Endometrial microvascular endothelial cells (primary cell): ENCODE data around the gene TP53BP1. TPM values are rescaled to one million over a fixed set of nuclear protein-coding genes. Genes with fewer than 3 reads are reported as not detected.
"Not testable (repeated sequence)": the region's sequence is repeated elsewhere in the genome, so short reads cannot be mapped to it uniquely, and the experiment has no call there.

Source experiments
- in situ Hi-C: cut with HindIII; loops from 2 replicates; pipeline ENCODE4 v1.10.0; 2017; ENCODE audit warnings: low sequenced_read_pairs, low pct_unique_long_range_greater_than_20kb; ENCODE audit errors: inconsistent ontology term
- total RNA-seq: library from RNA; depleted of rRNA; stranded (reverse); fragments of >200 nt; gene quantifications from one replicate; pipeline ENCODE4 v1.2.3, GENCODE V29; 2015; ENCODE audit errors: inconsistent ontology term

Gene TP53BP1
- total RNA-seq, 1 donor from 2014 or later = 41.0 TPM

DNA sequence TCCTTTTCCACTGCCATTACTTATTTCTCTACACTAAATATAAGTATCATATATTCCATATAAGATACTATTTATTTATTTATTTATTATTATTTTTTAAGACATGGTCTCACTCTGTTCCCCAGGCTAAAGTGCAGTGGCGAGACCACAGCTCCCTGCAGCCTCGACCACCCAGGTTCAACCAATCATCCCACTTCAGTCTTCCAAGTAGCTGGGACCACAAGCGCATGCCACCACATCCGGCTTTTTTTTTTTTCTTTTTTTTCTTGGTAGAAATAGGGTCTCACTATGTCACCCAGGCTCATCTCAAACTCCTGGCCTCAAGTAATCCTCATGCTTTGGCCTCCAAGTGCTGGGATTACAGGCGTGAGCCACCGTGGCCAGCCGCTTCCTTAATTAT, 56.6 kb downstream of the TP53BP1 start:
- in situ Hi-C loops = no loop called here

DNA sequence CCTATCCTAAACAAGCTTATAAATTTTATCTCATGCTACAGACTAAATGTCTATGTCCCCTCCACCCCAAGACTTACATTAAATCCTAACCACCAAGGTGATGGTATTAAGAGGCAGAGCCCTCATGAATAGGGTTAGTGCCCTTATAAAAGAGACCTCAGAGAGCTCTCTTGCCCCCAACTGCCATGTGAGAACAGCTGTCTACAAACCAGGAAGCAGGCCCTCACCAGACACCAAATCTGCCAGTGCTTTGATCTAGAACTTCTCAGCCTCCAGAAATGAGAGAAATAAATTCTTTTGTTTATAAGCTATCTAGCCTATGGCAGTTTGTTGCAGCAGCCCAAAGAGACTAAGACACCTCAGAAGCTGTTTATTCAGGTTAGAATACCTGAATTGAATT, 58.5 kb downstream of the TP53BP1 start:
- in situ Hi-C loops = no loop called here

DNA sequence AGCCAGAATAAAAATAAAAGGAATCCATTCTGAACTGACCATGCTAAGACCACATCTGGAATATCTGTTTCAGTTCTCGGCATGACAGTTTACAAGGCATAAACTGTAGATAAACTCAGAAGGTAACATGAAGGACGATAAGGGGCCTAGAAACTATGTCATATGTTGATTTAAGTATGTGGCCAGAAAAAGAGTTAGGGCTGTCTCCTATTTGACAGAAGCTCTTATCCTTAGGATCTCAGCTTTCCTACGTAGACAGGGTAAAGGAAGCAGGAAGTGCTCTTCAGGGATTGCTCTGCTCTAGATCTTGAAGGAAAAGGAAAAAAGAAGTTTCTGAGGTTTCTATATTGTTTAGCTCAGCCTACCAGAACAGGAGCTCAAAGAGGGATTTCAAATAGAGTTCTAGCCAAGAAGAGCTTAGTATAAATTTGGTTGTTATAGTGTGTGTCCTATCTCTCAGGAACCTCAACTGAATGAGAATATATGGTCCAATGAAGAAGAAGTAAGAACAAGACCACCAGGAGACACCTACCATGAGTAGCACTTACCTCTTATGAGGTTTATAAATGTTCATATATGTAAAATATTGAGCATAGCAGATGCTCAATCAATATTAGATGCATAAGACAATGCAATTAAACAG, 59.2 kb downstream of the TP53BP1 start:
- in situ Hi-C loops = no loop called here

DNA sequence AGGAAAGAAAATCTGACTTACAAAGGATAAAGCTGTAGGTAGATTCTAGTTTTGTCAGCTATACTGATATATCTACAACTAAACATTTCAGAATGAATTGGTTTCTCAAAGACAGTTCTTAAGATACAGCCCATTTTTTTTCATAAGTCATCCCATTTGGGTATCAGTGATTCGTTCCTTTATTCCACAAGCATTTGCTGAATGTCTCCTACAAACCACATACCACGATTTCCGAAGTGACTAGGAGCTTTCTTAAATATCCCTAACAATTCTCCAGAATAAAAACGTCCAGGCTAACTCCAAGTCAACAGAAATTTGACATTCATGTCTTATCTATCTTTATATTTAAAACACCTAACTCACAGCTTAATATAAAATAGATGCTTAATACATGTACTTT, 59.8 kb downstream of the TP53BP1 start:
- in situ Hi-C loops = no loop called here

DNA sequence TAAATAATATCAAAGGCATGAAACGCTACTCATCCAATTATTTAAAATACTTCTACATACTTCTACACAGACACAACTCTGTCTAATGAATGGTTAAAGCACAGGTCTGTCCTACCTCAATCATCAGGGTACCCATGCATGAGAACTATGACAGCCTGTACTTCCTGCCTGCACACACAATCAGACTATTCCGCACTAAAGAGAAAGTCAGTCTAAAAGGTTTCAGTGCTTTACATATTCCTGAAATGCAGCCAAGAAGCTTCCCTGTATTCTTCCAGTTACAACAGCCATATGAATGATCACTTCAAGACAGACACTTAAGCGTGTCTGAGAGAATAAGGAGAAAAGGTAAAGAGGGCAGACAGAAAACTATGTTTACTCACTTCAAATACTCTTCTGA, 63.3 kb downstream of the TP53BP1 start:
- in situ Hi-C loops = no loop called here

DNA sequence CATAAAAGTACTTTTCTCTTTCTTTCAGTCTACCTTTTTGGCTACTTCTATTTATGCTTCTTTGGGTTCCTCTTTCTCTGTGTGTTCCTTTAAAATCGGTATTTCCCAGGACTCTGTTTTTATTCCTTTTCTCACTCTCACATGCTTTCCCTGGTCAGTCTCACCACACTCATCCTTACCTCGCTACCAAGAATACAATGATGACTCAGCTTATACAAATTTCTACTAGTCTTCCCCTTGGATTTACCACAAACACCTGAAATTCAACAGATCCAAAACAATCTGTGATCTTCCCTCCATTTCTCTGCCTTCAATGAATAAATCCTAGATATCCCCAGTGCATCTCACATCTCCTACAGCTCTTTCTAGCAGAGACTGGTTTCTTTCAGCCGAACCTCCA, 69.2 kb downstream of the TP53BP1 start:
- in situ Hi-C loops = no loop called here

DNA sequence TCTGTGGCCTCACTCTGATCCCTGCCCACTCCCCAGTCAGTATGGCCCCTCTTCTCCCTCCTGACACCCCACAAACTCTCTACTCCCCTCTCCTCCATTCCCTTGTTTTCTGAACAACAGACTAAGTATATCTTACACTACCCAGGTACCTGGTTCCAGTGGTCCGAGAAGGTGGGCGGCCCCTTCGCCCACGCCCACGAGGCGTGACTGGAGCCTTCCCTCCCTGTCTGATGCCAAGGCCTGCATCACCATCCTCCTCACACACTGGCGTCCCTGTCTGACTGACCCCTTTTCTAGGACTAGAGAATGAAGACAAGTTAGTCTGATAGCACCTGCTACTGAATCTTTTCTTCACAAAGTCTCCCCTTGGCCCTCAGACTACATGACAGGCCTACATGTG, 72.1 kb downstream of the TP53BP1 start:
- in situ Hi-C loops = no loop called here

DNA sequence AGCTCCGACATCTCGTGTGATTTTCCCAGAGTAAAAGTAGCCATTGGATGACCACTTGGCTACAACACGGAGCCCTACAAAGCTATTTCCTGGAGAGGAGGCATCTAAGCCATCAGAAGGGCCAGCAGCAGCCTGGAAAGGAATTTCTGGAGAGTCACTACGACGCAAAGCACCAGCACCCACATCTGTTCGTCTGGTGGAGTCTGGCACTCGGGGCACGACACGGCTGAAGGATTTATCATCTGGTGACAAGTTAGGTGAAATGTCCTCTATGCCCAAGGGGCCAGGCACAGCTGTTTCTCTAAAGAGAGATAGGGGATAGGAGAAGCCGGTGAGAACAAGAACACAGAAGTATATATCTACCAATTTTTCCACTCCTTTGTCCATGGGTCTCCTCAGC, 72.5 kb downstream of the TP53BP1 start:
- in situ Hi-C loops = no loop called here

DNA sequence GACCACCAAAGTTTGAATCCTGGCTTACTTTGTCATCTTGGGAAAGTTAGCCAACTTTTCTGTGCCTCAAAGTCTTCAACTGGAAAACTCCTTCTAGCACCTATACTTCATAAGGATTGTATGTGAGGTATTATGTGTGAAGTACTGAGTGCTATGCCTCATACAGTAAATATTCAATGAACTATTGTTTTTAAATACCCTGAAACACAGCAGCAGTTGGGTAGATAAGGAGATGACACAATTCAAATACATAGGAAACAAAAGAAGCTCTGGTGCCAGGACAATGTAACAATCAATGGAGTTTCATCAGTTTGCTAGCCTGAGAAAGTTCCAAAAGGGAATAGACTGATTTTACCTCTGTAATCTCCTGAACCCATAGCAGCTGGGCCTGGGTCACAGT, 78.8 kb downstream of the TP53BP1 start:
- in situ Hi-C loops = no loop called here

DNA sequence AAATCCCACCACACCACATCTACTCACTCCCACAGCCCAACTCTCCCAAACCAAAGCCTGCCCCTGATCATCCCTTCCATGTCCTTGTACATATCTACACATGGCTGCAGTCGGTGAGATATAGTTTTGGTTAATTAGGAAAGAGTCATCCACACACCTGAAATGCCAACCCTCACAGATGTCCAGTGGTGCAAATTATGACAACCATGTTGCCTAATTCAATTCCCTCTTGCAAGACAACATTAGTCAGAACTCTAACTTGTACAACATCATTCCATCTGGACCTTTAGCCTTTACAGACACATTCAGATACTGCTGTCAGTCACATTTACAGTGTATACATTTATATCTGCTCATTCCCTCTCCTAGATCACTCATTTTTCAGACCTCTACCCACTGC, 80.9 kb downstream of the TP53BP1 start:
- in situ Hi-C loops = no loop called here

DNA sequence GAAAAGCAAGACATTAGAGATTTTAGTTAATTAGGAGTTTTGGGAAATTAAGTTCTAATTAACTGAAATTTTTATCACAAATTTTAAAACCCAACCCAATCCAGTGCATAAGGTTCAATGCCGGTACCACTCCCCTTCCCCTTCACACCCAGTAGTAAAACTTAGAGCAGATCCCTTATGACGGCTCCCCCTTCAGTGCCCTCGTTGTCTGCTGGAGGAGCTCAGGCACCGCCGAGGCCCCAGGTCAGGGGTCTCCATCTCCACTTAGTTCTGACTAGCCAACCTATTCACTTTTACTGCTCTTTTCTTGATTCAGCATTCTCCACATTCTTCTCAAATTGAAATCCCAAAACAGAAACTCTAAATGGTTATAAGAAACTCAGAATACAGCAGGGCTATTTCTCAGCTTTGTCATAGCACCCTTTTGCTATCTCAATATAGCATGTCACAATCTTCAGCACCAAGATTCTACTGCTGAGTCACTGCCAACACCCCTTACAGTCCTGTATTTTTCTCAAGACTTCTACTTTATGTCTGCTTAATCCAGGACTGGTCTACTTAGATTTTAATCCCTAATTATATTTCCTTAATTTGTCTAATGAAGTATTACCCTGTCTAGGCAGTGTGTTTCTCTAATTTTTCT, 82.3 kb downstream of the TP53BP1 start:
- in situ Hi-C loops = no loop called here

DNA sequence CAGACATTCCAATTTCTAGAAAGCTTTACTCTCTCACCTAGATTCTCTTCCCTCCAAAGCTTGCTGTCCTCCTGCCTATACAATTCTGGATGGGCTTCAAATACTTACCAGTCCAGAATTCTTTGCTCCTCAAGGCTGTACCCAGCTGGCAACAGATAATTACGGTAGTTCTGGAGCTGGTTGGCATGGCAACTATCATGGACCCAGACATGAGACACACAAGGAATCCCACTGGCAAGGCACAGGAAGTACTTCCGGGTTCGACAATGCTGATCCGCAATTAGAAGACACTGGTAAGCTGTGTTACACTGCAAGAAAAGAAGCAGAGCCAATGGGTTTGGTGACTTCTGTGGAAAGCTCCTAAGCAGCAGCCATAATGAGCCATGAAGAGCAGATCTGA, 84.2 kb downstream of the TP53BP1 start:
- in situ Hi-C loops = no loop called here

DNA sequence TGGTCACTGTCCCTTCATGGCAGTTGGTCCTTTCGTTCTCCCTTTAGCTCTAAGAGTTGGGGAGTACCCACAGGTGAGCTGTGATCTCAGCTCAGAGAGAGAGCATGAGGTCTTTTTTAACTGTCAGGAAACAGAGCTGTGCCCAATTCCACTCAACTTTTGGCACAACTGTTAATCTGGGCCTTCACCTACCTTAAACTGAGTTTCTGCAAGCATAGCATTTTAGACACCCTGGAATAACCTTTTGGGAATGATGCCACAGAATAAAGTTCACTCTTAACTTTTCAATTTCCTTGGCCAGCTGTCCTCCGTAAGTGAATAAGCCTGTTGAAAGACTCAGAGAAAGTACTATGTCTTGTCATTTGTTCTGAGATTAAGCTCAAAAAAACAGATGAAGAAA, 86.1 kb downstream of the TP53BP1 start:
- in situ Hi-C loops = no loop called here

DNA sequence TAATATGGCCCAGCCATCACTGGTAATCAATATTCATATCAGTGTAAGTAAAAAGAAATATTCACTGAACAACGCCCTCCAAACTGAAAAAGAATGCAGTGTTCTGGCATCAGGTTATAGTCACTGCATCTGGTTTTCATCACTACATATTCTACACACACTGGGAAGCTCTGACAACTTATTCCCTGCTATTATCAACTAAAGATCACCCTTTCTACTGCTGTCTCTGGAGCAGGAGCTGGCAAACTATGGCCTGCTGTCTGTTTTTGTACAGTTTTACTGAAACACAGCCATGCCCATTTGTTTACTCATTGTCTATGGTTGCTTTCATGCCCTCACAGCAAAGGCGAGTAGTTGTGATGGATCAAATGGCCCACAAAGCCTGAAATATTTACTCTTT, 86.8 kb downstream of the TP53BP1 start:
- in situ Hi-C loops = no loop called here

DNA sequence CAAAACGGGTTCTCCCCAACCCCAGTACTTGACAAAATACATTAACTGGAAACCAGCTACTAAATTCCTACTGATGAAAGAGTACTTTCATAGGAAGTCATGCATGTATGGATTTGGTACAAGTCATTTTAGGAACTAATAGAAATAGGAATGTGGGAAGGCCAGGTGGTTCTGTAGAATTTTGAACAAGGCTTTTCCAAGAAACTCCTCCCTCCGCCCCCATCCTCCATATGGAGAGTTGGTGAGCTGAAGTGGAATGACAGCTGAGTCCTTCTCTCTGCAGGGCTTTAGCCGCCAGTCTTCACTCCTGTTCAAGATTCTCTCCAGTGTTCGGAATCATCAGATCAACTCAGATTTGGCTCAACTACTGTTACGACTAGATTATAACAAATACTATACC, 88.8 kb downstream of the TP53BP1 start:
- in situ Hi-C loops = no loop called here

DNA sequence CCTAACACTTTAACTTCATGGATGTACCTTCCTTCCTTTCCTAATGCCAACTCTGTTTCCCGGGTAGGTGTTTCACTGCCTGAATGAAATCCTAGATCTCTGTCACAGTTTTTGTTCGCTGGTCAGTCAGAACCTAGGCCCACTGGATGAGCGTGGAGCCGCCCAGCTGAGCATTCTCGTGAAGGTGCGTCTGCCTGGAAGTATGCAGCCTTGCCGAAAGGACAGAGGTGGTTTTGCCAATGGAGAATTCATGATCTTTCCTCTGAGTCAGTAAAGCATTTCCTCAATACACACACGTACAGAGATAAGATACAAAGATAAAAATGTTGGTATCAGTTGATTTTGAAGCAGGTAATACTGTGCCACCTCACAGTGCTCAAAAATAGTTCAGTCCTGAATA, 89.3 kb downstream of the TP53BP1 start:
- in situ Hi-C loops = no loop called here

DNA sequence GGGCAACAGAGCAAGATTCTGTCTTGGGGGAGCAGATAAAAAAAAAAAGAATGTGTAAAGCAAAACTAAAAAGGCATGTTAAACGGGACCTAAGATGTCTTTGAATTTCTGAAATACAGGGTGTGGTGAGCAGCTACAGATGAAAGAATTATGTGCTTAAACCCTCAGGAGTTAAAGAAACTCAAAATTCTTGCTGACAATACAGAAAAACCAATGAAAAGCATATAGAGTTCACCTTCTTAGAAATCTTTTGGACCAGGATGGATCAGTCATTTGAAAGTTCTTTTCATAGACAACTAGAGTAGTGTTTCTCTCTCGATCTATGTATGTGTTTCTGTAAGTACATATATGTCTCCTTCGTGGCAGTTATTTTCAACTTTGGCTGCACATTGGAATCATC, 90.7 kb downstream of the TP53BP1 start:
- in situ Hi-C loops = no loop called here

DNA sequence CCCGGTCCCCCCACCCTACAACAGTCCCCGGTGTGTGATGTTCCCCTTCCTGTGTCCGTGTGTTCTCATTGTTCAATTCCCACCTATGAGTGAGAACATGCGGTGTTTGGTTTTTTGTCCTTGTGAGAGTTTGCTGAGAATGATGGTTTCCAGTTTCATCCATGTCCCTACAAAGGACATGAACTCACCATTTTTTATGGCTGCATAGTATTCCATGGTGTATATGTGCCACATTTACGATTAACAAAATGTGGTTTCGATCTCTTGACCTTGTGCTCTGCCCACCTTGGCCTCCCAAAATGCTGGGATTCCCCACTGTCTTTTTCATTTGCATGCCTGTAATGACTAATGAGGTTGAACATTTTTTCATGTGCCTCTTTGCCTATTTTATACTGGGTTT, 99.4 kb downstream of the TP53BP1 start:
- in situ Hi-C loops = not testable (repeated sequence)

DNA sequence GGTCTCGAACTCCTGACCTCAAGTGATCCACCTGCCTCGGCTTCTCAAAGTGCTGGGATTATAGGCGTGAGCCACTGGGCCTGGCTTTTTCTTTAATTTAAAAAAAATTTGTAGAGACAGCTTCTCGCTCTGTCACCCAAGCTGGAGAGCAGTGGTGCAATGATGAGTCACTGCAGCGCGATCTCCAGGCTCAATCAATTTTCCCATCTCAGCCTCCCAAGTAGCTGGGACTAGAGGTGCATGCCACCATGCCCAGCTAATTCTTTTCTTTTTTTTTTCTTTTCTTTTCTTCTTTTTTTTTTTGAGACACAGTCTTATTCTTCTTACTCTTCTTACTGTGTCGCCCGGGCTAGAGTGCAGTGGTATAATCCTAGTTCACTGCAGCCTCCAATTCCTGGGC, 102.2 kb downstream of the TP53BP1 start:
- in situ Hi-C loops = no loop called here

DNA sequence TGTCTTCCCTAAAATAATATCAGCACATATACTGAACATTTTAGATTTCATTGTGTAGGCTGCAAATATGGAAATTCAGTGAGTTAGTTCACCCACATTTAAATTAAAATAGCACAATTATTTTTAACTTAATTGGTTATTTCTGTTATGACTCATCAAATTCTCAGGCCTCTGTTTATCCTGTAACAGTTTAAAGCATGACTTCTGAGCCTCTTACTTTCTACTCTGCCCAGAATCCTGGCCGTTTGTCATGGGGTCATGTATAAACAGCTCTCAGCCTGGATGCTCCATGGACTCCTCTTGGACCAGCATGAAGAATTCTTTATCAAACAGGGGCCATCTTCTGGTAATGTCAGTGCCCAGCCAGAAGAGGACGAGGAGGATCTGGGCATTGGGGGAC, 109.9 kb downstream of the TP53BP1 start:
- in situ Hi-C loops = no loop called here

DNA sequence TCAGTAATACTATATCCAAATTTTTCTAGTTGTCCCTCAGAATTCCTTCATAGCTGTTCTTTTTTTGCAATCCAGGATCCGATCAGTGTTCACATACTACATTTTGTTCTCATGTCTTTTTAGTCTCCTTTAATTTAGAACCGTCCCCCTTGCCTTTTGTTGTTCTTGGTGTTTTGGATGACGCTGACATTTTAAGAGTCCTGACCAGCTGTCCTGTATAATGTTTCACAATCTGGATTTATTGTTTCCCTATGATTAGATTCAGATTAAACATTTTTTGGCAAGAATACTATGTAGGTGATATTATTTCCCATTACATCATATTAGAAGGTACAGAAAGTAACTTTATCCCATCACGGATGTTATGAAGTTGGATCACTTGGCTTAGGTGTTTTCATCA, 110.6 kb downstream of the TP53BP1 start:
- in situ Hi-C loops = no loop called here
